Endometrium (tissue), 2 donors: ENCODE measurements around the gene NAALAD2.
"Not testable (repeated sequence)": the region's sequence is repeated elsewhere in the genome, so short reads cannot be mapped to it uniquely, and the experiment has no call there.

ENCODE experiments used
- FAIRE-seq: peaks from 2 replicates; lab custom pipeline; 2012; peaks lifted over from hg19 to GRCh38; lab: Jason Lieb, UNC
- donor health status: control.
- donor health status: control.

NAALAD2 gene

GRCh38 chr11:90134478-90135003, at the start of gene NAALAD2:
TSS of gene NAALAD2 (plus strand) at chr11:90134663. CDS start at chr11:90134759, 96 bp downstream.
- FAIRE-seq = no peak

- FAIRE-seq = not testable (repeated sequence)
Observed at GRCh38 chr11:90085650-90086049, 48.8 kb upstream of the NAALAD2 start, which contains the start of gene UBTFL1. TSS of gene UBTFL1 (plus strand) at chr11:90085950. CDS start at chr11:90085950, 0 bp downstream.

- not testable (repeated sequence) for FAIRE-seq
Observed at GRCh38 chr11:90088731-90089130, 45.7 kb upstream of the NAALAD2 start.

- FAIRE-seq = not testable (repeated sequence)
Observed at GRCh38 chr11:90095230-90095924, 39.1 kb upstream of the NAALAD2 start.

GRCh38 chr11:90098261-90098660, 36.2 kb upstream of the NAALAD2 start:
- not testable (repeated sequence) for FAIRE-seq

- no peak for FAIRE-seq
Observed at GRCh38 chr11:90100431-90100830, 34.0 kb upstream of the NAALAD2 start.

GRCh38 chr11:90113541-90113940, 20.9 kb upstream of the NAALAD2 start:
- FAIRE-seq = peak; percentile 97

- FAIRE-seq = no peak
Observed at GRCh38 chr11:90120191-90120590, 14.3 kb upstream of the NAALAD2 start.

- FAIRE-seq = no peak
Observed at GRCh38 chr11:90124371-90124770, 10.1 kb upstream of the NAALAD2 start.

GRCh38 chr11:90124946-90125345, 9.5 kb upstream of the NAALAD2 start:
- FAIRE-seq = no peak

GRCh38 chr11:90133560-90134477, 644 bp upstream of the NAALAD2 start:
- no peak for FAIRE-seq

- no peak for FAIRE-seq
Observed at GRCh38 chr11:90135016-90135415, 553 bp downstream of the NAALAD2 start.

GRCh38 chr11:90148900-90149299, 14.4 kb downstream of the NAALAD2 start:
- no peak for FAIRE-seq

GRCh38 chr11:90166982-90167573, 32.6 kb downstream of the NAALAD2 start:
- FAIRE-seq = not testable (repeated sequence)

- not testable (repeated sequence) for FAIRE-seq
Observed at GRCh38 chr11:90167704-90168103, 33.2 kb downstream of the NAALAD2 start.

GRCh38 chr11:90168571-90168970, 34.1 kb downstream of the NAALAD2 start:
- FAIRE-seq = no peak

- FAIRE-seq = no peak
Observed at GRCh38 chr11:90171359-90171758, 36.9 kb downstream of the NAALAD2 start.

GRCh38 chr11:90176069-90176468, 41.6 kb downstream of the NAALAD2 start:
- FAIRE-seq = no peak

GRCh38 chr11:90178751-90179150, 44.3 kb downstream of the NAALAD2 start:
- no peak for FAIRE-seq

- no peak for FAIRE-seq
Observed at GRCh38 chr11:90179923-90180322, 45.5 kb downstream of the NAALAD2 start.

GRCh38 chr11:90187839-90188238, 53.4 kb downstream of the NAALAD2 start:
- FAIRE-seq = no peak

- no peak for FAIRE-seq
Observed at GRCh38 chr11:90189011-90189410, 54.5 kb downstream of the NAALAD2 start.
